GM18499 (cell line): ENCODE results near the gene PHF2.

Experiments
- ATAC-seq: cut with Tn5 transposase; IDR thresholded peaks from one replicate; pipeline ENCODE4 v1.9.1; 2021; ENCODE audit warnings: moderate number of reproducible peaks; ENCODE audit not compliant: insufficient read depth, unreplicated experiment

PHF2 gene

DNA sequence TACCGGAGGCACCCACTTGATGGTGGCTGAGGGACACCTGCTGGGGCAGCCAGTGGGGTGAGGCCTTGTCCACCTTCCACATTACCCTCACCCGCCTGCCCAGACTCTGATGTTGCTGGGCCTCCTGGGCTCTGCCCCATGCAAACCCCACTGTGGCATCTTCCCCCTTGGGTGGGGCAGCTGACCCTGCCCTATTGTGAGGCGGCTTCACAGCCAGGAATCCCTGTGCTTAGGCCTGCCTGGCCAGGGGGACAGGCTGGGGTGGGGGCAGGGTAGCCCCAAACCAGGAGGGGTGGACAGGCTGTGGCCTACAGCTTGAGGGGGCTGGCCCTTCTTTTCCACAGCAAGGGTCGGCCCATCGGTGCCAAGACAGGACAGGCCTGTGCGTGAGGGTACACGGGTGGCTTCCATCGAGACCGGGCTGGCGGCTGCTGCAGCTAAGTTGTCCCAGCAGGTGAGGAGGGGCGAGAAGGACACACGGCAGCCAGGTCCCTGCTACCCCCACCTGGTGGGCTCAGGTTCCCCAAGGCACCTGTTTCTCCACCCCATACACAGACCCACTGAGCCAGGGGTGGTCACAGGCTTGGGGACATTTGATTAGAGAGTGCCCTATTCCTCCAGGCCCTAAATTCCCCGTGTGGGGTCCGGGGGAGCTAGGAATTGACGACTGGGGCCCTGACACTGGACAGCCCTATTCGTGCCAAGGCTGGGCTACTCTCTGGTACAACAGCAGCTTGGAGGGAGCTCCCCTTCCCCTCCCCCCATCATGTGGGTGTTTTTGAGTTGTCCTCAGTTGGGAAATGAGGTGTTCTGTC, 99.2 kb downstream of the PHF2 start:
- no peak for ATAC-seq

DNA sequence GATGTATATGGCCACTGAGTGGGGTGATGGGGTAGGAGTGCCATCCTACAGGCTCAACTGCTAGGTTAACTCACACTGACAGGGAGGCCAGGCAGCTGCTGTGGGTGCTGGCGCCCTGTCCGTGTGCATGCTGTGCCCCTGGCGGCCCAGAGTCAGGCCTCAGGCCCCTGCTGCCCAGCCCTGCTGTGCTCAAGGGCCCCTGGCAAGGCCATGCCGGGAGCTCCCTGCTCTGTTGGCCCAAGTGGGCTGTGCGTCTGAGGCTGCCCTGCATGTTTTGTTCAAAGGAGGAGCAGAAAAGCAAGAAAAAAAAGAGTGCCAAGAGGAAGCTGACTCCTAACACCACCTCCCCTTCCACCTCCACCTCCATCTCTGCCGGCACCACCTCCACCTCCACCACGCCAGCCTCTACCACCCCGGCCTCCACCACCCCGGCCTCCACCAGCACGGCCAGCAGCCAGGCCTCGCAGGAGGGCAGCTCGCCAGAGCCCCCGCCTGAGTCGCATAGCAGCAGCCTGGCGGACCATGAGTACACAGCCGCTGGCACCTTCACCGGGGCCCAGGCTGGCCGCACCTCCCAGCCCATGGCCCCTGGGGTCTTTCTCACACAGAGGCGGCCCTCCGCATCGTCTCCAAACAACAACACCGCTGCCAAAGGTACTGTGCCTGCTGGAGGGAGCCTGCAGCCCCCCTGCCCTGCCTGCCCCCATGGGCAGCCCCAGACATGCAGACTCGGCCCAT, 100.1 kb downstream of the PHF2 start:
- ATAC-seq, result no peak

DNA sequence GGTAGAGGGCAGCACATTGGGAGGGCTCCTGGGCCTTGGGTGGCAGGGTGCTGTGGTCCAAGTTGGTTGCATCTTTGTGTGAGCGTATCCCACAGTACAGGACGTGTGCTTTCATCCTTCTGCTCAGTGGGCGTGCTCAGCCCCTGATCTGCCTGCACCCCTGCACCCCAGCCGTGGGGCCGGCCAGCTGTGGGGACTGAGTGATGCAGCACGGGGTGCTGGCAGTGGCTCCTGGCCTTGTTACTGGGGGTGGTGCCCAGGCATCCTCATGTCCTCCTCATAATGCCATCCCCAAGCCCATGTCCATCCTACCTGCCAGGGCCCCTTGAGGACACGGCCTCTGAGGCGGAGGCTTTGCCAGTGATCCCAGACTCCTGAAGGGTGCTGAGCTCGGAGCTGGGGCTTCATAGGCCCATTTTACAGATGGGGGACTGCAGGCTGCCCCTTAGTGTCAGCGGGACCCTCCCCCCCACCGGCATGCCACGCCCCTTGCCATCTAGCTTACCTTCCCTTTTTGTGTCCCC, 100.7 kb downstream of the PHF2 start:
- ATAC-seq, result no peak

DNA sequence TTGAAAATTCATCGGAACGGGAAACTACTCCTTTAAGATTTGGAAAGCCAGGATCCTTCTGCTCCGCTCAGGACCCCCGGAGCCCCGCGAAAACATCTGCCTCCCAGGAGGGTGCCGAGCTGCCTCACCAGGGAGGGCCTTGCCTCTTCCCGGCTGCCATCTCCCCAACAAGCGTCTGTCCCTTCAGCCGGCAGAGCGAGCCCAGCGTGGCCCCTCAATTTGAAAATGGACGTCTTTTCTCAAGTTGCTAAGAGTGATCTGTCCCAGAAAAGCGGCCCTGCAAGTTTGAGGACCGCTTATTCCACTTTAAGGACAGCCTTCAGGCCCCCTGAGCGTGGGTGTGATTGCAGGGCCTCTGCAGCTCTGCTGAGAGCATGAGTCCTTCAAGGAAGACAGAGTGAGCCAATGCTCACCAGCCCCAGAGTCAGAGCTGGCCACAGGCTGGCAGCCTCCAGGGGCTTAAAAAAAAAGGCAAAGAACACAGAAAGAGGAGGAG, 101.3 kb downstream of the PHF2 start:
- ATAC-seq, result no peak

DNA sequence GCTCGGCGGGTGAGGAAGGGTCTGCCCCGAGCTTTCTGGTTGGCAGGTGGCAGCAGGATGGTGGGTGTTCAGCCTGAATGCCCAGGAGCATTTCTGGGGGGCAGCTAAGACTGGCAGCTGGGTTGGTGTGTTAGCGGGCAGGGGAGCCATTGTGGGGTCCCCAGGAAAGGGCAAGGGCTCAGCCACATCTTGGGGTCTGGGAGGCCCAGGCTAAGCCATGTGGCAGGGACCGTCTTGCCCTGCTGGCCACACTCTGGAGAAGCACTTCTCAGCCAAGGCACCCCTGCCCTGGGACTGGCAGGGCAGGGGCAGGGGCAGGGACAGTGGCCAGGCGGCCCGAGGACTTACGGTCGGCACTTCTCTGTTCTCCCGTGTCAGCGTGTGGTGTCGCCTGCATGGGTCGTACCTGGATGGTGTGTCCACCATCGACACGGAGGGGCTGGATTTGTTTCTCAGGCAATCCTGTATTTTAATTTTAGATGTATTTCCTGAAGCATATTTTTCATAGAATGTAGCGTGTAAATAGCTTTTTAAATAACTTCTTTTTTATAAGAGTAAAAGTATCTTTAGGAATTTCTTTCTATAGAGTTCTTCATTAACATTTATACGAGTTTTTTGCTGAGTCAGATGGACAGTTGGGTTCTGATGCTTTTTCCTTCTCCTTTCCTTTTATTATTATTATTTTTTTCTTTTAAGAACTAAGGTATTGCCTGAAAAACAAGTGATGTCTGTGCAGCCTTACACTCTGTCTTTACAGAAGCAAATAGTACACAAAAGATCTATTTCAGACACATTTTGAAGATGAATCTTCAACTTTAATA, 102.0 kb downstream of the PHF2 start:
- ATAC-seq, result no peak

DNA sequence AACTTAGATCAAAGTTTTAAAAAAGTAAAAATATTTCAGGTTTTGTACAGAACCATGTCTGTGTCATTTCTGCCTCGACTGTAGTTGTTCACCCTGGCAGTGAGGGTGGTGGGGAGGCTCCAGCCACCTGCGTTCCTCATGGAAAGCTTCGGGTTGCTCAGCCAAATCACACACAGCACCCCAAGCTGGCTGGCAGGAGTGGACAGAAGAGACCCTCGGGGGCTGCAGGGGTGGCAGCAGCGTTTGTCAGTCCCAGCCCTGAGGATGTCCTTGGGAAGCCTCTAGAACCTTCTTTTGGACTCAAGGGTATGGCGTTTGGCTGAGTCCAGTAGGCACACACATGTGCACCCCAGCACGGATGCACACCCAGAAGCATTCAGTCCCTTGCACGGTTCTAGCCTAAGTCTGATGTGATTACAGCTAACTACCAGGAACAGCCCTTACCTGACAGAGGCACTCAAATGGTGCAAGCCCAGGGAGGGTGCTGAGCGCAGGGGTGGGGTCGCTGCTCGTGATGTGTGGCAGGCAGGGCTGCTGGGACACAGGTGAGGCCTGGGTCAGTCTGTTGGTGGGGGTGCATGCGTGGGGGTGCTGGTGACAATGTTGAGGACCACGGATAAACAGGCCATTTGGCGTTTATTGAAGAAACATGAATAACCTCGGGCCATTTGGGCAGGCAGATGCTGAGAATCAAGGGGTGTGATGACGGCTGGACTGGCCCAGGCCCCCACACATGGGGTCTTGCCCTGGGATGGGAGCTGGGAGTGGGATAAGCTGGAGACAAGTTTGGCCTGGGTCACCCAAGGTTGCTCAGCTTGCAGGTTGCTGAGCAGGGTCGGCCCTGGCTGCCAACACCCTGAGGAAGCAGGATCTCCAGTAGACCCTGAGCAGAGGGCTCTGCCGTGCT, 103.4 kb downstream of the PHF2 start:
- ATAC-seq, result no peak

DNA sequence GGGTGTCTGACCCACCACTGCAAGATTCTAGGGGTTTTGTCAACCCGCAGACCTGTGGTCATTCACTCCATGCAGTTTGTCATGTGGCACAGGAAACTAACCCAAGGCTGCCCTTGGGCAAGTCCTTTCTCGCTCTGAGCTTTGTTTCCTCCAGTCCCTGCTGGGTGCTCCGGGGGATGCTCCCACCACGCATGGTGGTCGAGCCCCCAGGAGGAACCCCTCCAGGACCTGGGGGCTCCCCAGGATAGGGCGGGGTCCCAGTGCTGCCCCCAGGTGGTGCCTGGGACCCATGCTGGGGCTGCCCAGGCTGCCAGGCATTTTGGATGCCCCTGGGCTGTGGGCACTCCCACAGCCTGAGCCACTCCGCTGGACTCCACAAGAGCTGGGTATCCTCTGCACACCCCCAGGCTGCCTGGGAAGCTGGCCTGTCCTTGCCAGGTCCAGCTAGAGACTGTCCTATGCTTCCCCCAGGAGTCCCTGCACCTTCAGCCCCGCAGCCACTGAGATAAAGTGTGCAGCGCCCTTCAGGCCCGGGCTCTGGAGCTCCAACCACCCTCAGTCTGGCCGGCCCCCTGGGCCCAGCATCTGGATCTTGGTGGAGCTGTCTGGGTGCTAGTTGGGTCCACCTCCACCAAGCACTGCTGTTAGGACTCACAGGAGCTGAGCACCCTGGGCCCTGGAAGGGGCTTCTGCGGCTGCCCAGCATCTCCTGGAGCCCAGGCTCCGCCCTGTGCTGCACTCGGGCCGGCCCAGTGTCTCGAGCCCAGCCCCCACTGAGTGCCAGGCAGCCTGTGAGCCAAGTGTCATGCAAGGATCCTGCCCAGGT, 104.3 kb downstream of the PHF2 start:
- no peak for ATAC-seq

DNA sequence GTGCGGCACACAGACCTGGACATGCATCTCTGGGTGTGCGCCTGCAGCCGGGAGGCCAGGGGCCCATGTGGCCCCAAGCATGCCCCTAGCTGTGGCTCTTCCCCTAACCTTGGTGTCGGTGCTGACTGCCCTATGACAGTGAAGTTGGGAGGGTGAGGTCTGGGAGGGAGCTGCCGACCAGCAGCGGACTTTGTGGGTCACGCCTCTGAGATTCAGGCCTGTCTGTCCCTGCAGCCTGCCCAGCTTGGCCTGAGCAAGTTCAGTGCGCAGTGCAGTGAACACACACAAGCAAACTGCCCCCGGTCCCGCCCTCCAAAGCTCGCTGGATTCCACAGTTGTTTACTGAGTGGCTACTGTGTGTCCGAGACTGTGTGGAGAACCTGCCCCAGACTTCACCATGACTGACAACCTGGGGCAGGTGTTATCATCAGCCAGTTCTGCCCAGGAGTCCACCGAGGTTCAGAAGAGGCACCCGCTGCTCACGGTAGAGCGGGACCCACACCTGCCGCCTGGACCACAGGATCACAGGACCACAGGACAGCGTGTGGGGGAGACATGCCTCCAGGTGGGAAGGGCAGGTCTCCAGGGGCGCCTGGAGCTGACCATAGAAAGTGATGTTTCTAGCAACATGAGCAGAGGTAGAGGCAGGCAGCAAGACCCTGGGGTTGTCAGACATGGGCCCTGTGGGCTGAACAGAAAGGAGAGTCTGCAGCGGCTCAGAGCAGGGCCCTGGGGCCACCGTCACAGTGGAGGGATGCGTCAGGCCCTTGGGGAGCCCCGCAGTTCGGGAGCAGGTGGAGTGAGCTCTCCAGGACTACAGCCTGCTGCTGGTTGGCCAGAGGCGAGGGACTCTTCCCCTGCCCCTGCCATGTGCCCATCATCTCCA, 105.1 kb downstream of the PHF2 start:
- no peak for ATAC-seq

DNA sequence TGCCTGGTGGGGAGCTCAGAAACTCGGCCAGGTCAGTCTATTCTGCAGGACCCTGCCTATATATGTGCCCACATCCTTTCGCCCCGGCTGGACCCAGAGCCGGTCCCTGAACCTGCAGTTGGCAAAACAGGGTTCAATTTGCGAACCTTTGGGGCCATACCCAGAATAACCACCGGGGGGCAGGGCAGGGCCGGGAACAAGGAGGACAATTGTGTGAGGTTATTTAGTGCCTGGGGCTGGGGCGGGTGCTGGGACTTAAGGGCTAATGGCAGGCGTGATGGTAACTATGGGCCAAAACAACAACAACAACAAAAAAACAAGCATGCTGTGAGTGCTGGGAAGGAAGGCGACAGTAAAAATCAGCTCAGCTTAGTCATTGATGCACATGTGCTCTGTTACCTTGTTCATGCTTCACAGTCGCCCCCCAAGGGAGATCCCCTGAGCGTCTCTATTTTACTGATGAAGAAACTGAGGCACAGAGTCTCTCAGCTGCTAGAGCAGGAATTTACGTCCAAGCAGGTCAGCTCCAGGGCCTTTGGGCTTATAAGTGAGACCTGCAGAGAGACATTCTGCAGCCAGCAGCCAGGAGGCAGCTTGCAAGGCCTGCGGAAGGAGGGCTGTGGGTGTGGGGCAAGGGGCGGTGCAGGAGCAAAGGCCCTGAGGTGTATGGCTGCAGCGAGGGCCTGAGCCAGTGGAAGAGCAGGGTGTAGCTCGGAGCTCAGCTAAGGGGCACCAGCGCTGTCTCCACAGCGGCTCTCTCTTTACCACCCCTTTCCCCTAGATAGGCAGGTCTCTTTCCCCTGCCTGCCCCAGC, 106.0 kb downstream of the PHF2 start:
- no peak for ATAC-seq

DNA sequence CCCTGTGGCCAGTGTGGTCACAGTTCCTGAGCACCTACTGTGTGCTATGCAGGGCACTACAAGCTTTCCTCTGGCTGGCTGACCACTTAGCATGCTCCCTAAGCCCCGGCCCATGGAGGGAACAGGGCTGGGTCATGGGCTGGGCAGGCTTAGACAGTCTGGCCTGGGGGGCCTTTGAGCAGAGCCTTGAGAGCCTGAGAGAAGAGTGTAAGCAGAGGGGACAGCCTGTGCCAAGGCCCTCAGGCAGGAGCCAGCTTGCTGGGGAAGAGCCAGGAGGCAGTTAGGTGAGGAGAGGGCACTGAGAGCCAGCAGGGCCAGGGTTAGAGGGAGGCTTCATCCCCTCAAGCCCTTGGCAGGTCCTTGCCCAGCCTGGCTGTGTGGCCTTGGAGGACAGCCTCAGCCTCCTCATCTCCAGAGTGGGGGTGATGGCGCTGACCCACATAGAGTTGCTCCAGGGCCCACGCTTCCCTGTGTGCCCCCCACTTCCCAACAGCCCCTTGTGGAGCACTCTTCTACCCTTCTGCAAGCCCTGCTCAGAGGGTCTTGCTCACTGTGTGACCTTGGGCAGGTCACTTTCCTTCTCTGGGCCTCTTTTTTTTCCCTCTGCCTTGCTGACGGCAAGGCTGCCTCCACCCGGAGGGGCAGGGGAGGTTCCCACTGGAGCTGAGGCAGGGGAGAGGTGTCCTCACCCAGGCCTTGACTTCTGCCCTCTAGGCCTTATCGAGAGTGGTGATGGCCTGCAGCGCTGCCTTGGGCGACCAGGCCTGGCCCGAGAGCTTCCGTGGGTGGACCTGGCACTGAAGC, 107.1 kb downstream of the PHF2 start:
- no peak for ATAC-seq

DNA sequence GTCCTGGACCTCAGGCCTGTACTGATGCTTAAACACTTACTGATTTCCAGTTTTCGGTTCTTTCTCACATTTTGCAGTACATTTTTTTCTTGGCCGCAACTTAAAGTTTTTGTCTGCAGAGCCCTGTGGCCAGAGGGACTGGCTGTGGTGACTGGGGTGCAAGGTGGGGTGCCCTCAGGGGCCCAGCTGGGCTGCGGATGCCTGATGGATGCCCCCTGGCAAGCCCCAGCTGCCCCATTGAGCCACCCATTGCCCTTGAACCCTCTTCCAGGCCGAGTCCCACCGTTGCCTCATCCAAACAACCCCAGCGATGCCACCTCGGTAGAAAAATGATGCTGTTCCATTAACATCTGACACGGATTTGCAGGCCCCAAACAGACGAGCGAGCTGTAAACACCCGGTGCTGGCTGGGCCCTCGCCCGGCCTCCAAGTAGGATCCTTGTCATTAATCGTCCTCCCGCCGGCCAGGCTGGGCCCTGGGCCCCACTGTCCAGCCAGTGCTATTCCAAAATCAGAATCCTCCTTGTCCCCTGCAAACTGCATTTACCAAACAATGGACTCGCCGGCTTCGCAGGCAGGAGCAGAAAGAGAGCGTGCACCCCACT, 107.9 kb downstream of the PHF2 start:
- ATAC-seq, result no peak

DNA sequence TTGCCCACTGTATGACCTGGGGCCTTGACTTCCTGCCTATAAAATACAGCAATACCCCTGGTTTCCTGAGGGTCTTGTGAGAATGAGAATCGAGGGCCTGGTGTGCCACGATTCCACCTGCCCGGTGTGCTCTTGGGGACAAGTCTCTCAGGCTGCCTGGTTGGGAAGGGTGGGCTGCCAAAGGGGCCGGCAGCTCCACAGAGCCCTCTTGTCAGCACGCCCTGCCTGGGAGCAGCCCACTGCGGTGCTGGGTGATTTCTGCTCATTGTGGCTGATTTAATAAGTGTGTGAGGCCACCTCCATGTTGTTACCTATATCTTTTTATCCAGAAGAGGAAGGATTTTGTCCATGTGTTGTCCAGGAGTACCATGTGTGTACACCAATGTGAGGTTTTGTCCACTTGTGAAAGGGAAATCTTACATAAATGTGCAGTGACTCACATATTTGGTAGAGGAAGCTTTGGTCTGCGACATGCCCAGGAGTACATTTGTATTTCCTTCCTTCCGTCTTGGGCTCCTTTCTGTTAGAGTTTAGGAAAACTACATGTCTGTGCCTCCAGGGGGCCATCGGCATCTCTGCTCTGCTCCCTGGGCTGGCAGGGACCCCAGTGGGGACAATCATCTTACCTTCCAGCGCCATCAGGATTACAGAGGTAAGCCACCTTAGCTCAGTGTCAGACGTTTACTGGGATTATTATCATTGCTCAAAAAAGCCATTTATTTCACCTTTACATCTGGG, 108.6 kb downstream of the PHF2 start:
- no peak for ATAC-seq

DNA sequence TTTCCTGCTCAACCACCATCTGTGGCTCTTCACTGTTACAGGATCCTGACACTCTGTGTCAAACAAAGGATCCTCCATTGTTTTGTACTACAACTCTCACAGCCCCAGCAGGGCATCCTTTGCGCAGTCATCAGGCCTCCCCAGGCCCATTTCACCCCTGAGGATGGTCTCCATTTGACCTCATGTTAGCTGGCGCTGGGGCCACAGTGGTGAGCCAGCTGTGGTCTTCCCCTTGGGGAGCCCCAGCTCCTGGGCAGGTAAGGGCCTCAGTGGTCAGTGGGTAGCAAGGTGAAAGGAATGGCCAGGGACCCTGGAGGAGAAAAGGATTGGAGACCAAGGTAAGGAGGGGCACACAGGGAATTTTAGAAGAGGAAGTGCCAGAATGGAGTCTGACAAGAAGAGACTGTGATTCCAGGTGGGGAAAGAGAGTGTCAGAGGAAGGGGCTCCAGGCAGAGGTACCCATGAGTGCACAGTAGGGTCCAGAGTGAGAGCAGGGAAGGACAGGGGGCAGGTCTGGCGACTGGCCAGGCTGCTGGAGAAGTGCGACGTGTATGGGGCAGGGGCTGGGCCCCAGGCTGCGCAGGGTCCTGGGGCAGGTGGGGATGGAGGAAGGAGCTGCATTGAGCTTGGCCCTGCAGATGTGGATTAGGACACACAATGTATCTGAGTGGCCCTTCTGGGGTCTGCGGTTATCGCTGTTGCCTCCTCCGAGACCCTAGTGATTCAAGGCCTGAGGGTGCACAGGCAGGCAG, 109.9 kb downstream of the PHF2 start:
- ATAC-seq, result no peak

DNA sequence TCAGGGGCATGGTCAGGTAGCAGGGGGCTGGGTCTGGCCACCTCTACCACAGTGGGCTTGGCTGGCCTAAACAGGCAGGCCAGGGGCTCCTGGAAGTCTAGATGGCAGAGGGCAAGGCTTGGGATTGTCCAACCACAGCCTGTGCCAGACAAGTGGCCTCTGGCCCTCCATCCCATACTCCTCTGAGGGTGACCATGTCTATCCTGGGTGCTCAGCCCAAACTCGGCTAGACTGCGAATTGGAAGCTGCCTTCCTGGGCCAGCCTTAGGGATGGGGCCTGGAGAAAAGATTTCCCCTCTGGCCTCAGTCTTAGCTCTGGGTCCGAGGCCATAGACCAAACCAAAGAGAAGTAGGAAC, 110.5 kb downstream of the PHF2 start:
- no peak for ATAC-seq
